Activated gamma-delta T cell treated with Interleukin-2 at 50 U/mL for 16 hours (primary cell): Measurements from ENCODE around the gene ZFR.
A peak's percentile ranks its signal among the peaks of the same experiment; 100 is the strongest.
"Not testable (repeated sequence)": the region's sequence is repeated elsewhere in the genome, so short reads cannot be mapped to it uniquely, and the experiment has no call there.

Experiments used
- DNase-seq: peaks from one replicate; pipeline ENCODE4 v3.0.0-alpha.2; 2020

ZFR gene

GRCh38 chr5:32355686-32356085 lies 88.9 kb downstream of the ZFR start:
- no peak for DNase-seq

- DNase-seq = no peak
Observed at GRCh38 chr5:32353420-32353819, 91.1 kb downstream of the ZFR start.

GRCh38 chr5:32352685-32353084 lies 91.9 kb downstream of the ZFR start:
- no peak for DNase-seq

DNA sequence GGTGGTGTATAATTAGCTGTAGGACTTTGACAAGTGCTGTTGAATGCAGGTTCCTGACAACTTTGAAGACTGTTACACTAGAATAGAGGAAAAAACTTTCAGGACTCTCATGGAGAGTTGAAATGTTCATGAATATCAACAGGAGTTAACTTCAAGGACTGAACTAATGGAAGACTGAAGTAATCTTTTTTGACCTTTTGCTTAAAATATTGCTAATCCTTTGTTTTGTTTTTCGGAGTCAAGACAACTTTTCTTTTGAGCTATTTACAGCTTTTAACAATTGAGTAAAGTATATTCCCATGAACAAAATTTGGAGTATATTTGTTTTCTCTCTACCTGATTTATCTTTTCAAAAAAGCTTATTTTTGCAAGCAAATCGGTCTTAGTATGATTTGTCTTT lies 97.7 kb downstream of the ZFR start:
- no peak for DNase-seq

DNA sequence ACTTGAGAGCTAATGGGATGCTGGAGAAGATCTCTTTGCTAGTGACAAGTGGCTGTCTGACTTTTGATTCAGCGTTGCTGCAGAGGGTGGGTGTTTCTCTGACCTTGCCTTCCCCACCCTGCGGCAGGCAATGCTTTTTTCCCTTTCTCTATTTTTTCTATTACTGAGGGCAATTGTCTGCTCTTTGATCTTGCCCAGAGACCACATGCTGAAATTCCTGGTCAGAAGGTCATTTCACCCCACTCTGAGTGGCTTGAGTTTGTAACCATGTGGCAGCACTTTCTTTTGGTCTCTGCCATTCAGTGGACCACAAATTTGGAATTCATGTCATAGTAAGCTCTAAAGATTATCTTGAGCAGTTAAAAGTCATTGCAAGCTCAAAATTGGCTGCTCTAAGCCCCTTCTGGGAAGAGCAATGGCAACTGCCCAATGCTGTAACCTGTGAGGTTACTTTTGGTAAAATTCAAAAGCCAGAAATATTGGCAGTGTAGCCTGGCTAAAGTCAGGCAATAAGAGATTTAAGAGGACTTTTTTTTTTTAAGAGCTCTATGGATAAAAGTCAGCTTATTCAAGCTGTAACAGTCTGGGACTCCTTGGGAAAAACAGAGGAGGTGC lies 101.4 kb downstream of the ZFR start:
- no peak for DNase-seq

DNA sequence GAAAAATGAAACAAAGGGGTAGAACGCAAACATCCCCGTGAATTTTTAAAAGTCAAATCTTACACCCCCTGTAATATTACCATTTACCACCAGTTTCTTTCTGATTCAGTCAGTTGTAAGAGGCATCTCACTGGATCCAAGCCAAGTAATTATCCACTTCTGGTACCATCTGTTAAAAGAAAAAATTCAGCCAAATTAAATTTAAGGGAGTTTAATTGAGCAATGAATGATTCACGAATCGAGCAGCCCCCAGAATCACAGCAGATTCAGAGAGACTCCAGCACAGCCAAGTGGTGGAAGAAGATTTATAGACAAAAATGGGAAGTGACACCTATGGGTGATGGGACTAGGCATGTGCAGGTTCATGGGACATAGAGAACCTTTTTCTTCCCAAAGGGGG lies 101.9 kb downstream of the ZFR start:
- DNase-seq = no peak

DNA sequence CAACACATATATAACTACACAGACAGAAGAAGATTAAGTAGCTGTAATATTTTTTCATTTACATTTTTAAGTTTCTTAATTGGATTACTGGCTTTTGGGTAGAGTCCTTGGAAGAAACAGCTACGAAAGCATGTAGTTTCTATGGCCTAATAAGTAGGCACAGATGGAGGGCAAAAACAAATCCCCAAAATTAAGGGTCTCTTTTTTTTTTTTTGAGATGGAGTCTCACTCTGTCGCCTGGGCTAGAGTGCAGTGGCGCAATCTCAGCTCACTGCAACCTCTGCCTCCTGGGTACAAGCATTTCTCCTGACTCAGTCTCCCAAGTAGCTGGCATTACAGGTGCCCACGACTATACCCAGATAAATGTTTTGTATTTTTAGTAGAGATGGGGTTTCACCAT lies 104.7 kb downstream of the ZFR start:
- no peak for DNase-seq

DNA sequence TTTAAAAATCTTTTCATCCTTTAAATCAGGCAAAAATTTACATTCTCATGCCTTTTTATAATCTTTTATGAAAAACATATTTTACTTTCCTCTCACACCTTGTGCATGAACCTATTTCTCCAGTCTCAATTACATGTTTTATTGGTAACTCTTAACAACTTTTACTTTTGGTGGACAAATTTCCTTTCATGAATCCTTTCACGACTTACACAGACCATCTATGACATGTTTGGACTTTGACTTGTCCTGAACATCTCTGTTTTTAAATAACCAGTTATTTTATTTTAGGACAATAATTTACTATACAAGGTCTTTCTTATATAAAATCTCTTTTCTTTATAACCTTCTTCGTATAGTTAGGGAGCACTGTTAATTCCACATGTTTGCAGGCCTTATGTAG lies 105.3 kb downstream of the ZFR start:
- DNase-seq = no peak

GRCh38 chr5:32332966-32333365 lies 111.6 kb downstream of the ZFR start:
- no peak for DNase-seq

GRCh38 chr5:32332361-32332760 lies 112.2 kb downstream of the ZFR start:
- DNase-seq = no peak

- no peak for DNase-seq
Observed at GRCh38 chr5:32331935-32332274, 112.6 kb downstream of the ZFR start.

DNA sequence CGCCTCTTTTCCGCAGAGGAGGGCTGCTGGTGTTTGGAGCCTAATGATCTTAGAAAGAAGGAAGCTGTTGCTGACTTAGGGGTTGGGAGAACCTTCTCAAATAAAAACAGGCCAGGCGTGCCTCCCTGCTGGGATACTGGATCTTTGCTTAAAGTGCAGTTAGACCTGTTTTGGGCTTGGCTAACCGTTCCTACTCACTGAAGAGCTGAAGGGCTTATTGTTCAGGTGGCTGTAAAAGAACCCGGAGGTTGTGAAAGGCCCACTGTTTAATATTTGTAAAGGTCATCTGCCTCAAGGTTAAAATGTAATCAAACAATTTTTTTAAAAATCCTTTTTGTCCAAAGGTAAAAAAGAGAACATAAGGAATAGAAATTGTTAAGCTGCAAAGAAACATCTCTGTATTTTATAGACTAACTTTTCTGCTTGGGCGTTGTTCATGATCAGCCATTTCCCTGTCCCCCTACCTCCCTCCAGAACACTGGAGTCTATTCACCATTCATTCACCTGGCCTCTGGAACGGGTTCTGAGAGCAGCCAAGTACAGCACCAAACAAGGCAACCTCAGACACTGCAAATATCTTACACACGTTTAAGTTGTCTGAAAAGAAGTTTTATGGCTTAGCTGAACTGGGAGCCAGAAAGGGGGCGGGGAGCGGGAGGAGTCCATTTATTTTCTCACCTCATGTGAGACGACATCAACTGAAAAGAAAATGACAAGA lies 113.2 kb downstream of the ZFR start:
- no peak for DNase-seq

GRCh38 chr5:32330126-32330971 lies 114.2 kb downstream of the ZFR start:
- DNase-seq = no peak

GRCh38 chr5:32329395-32329834 lies 115.1 kb downstream of the ZFR start:
- DNase-seq = peak; percentile 47

DNA sequence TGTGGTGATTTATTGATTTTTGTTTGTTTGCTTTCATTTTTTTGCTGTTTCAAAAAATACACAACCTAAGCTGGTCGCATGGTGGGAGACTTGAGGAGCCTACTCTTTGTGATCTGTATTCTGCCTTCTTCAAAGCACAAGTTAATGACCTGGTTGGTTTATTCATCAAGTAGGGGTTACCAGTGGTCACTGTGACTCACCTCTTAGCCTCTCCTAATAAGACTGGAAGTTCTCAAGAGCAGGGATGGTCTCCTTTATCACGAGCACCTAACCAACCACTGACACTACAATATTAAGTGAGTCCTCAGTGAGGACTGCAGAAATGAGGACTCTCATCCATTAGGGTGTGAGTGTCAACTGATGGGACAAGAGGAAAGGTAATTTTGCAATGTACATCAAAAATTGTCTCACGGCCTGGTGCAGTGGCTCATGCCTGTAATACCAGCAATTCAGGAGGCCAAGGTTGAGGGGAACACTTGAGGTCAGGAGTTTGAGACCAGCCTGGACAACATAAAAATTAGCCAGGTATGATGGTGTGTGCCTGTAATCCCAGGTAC lies 118.2 kb downstream of the ZFR start:
- no peak for DNase-seq

DNA sequence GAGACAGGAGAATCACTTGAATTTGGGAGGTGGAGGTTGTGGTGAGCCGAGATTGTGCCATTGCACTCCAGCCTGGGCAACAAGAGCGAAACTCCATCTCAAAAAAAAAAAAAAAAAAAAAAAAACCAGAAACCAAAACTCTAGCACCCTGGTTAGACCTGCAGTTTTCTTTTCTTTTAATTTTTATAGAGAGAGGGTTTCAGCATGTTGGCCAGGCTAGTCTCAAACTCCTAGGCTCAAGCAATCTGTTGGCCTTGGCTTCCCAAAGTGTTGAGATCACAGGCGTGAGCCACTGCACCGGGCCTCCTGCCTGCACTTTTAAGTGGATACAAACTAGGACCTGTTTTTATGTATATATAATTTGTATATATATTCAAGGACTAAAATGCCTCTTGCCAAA lies 118.9 kb downstream of the ZFR start:
- no peak for DNase-seq

DNA sequence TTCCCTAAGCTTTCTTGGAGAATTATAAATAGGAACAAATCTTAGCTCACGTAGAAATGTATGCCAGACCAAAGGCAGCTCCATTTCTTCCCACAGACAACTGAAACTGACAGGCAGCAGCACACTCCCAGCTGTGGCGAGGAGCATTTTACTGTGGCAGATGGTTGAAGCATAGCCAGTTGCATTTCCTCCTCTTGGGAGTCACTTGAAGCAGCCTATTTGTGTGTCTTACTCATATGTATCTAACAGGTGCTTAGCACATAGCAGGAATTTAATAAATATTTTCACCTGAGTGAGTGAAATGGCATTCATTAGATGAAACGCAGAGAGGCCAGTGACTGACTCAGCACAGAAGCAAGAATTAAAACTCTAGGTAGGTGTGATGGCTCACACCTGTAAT lies 119.5 kb downstream of the ZFR start:
- DNase-seq = no peak

GRCh38 chr5:32323741-32324140 lies 120.8 kb downstream of the ZFR start:
- no peak for DNase-seq

DNA sequence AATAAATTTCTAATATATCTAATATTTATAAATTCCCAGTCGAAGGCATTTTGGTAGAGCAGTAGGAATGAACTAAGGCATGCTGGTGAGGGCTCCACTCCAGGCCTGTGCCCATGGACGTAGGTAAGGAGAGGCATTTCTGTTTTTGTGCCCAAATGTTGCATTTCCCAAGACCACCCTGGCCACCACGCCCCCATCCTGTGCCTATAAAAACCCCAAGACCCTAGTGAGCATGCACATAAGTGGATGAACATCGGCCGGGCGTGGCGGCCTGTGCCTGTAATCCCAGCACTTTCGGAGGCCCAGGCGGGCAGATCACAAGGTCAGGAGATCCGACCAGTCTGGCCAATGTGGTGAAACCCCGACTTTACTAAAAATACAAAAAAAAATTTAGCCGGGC lies 121.7 kb downstream of the ZFR start:
- no peak for DNase-seq

DNA sequence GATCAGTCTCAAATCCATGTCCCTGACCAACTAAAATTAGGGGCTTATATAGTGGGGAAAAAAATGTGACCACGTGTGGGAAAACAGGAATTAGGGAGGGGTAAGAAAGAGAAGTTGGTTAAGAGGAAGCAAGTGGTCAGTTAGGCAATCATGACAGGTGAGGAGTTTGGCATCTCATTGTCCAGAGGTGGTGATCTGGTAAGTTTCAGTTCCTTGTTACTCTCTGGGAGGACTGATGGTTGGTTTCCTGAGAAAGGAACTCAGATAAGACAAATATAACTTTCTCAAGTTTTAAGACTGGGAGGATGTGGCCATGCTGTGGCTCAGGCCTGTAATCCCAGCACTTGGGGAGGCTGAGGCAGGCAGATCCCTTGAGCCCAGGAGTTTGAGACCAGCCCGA lies 122.8 kb downstream of the ZFR start:
- not testable (repeated sequence) for DNase-seq

DNA sequence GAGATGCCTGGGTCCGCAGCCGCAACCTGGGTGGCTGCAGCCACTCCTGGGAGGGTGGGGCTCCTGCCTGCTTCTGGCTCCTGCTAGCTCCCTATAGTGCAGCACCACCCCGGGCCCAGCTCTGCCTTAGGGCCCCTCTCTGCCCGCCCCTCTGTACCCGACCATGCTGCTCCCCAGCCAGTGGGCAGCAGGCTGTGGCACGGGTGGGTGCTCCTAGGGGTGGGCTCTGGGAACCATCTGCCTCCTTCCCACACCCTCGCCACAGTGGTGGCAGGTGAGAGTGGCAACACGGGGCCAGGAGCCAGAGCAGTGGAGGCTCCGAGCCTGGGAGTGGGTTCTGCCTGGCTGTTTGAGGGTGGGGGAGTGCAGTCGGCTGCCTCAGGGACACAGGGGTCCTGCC lies 124.0 kb downstream of the ZFR start:
- no peak for DNase-seq

DNA sequence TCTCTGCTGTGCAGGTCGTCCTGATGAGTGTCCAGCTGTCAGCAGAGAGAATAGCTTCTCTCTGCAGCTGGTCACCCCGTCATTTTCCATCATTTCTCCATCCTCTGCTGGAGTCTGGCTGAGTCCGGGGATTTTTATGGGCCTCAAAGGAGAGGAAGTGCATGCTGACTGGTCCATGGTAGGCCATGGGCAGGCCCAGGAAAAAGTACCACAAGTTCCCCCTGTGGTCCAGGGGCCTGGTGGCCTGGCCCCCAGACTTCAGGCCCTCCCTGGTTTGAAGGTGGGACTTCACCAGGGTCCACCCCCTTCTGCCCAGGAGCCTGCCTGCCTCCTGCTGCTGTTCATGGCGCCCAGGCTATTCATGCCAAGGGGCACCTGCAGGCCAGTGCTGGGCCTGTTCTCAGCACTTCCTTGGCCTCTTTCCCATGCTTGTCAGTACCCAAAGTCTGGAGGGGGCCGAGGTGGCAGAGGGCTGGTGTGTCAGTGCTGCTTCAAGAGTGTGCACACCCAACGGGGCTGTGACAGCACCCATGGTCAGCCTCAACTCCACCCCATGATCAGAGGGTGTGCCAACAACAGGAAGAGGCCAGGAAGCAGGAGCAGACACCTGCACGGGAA lies 124.5 kb downstream of the ZFR start:
- DNase-seq = no peak

GRCh38 chr5:32319392-32319791 lies 125.1 kb downstream of the ZFR start:
- DNase-seq = no peak
